Measurements from ENCODE around the gene NPHP1.

The NPHP1 gene

GRCh38 chr2:110153416-110153815, 51.4 kb downstream of the NPHP1 start:
- DNase-seq (ENCODE audit: extremely low read depth, low read depth), result no peak
- TF ChIP-seq, protein P1, sequence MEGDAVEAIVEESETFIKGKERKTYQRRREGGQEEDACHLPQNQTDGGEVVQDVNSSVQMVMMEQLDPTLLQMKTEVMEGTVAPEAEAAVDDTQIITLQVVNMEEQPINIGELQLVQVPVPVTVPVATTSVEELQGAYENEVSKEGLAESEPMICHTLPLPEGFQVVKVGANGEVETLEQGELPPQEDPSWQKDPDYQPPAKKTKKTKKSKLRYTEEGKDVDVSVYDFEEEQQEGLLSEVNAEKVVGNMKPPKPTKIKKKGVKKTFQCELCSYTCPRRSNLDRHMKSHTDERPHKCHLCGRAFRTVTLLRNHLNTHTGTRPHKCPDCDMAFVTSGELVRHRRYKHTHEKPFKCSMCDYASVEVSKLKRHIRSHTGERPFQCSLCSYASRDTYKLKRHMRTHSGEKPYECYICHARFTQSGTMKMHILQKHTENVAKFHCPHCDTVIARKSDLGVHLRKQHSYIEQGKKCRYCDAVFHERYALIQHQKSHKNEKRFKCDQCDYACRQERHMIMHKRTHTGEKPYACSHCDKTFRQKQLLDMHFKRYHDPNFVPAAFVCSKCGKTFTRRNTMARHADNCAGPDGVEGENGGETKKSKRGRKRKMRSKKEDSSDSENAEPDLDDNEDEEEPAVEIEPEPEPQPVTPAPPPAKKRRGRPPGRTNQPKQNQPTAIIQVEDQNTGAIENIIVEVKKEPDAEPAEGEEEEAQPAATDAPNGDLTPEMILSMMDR (IDR thresholded peaks at IDR 0.05; ENCODE audit: low read depth, low read length, missing control alignments), result no peak
- H3K4me3 ChIP-seq (replicated peaks; ENCODE audit: low read depth, low read length), result no peak overlapping the region

GRCh38 chr2:110152943-110153342, 51.9 kb downstream of the NPHP1 start:
- TF ChIP-seq, protein P1 (IDR thresholded peaks at IDR 0.05; ENCODE audit: low read depth, low read length, missing control alignments), result no peak
- no peak for DNase-seq (ENCODE audit: extremely low read depth, low read depth)
- H3K4me3 ChIP-seq (replicated peaks; ENCODE audit: low read depth, low read length), result no peak overlapping the region

- H3K4me3 ChIP-seq (replicated peaks; ENCODE audit: low read depth, low read length), result no peak overlapping the region
- TF ChIP-seq, protein P1 (IDR thresholded peaks at IDR 0.05; ENCODE audit: low read depth, low read length, missing control alignments), result no peak
- no peak for DNase-seq (ENCODE audit: extremely low read depth, low read depth)
These were observed 55.2 kb downstream of the NPHP1 start for GRCh38 chr2:110149330-110150220.

GRCh38 chr2:110146945-110147332, 57.9 kb downstream of the NPHP1 start:
- H3K4me3 ChIP-seq (replicated peaks; ENCODE audit: low read depth, low read length), result no peak overlapping the region
- TF ChIP-seq, protein P1 (IDR thresholded peaks at IDR 0.05; ENCODE audit: low read depth, low read length, missing control alignments), result no peak
- no peak for DNase-seq (ENCODE audit: extremely low read depth, low read depth)

- no peak for DNase-seq (ENCODE audit: extremely low read depth, low read depth)
- H3K4me3 ChIP-seq (replicated peaks; ENCODE audit: low read depth, low read length), result no peak overlapping the region
- TF ChIP-seq, protein P1 (IDR thresholded peaks at IDR 0.05; ENCODE audit: low read depth, low read length, missing control alignments), result no peak
These were observed 58.4 kb downstream of the NPHP1 start for GRCh38 chr2:110146183-110146944.

DNA sequence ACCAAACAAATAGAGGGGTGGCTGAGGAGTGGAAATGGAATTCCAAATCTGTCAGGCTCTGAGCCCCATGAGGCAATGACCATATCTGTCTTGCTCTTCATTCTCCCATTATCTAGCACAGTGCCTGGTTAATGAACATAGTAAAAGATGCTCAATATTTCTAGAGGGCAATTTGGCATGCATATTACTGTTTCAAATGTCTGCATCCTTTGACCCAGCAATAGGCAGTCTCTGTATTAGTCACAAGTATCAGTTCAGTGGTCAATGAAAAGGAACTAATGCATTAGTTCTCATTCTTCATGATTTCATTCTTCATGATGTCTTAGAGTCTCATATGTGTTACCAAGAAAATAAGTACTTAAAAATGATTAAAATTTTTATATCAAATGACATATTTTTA, 60.8 kb downstream of the NPHP1 start:
- TF ChIP-seq, protein P1 (IDR thresholded peaks at IDR 0.05; ENCODE audit: low read depth, low read length, missing control alignments), result no peak
- no peak overlapping the region for H3K4me3 ChIP-seq (replicated peaks; ENCODE audit: low read depth, low read length)
- no peak for DNase-seq (ENCODE audit: extremely low read depth, low read depth)

All from HFF-Myc (cell line).